Breast epithelium (tissue), 3 donors: Measurements from ENCODE around the gene KLHL6.

Experiments
- POLR2A ChIP-seq: fragments of 450-650 bp; IDR thresholded peaks from one replicate; pipeline ENCODE4 v1.6.1; 2016; ENCODE audit warnings: antibody characterized with exemption, mild to moderate bottlenecking, moderate library complexity
- TF ChIP-seq, protein P1 (sequence below), 3 donors: fragments of 450-650 bp; IDR thresholded peaks; one replicate each; pipeline ENCODE4 v1.5.1; 2016 to 2017; ENCODE audit warnings: antibody characterized with exemption in 3 of 3, mild to moderate bottlenecking in 3 of 3, moderate library complexity in 3 of 3

DNA sequence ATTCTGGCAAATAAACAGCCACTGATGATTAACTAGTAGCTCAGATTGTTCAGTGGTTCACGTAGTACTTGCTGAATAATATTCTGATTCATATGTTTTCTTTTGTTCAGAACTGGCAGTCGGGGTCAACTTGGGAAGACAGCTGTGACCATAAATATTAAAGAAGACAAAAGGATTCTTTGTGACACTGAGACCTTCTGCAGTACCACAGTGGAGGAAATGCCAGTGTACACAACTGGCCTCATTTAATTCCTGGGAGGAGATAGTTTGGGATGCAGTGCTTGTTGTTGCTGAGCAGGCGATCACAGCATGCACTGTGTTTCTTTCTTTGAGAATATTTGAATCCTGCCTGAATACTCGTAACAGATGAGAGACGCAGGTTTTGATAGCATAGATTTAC, 100.4 kb downstream of the KLHL6 start:
- TF ChIP-seq, protein P1, sequence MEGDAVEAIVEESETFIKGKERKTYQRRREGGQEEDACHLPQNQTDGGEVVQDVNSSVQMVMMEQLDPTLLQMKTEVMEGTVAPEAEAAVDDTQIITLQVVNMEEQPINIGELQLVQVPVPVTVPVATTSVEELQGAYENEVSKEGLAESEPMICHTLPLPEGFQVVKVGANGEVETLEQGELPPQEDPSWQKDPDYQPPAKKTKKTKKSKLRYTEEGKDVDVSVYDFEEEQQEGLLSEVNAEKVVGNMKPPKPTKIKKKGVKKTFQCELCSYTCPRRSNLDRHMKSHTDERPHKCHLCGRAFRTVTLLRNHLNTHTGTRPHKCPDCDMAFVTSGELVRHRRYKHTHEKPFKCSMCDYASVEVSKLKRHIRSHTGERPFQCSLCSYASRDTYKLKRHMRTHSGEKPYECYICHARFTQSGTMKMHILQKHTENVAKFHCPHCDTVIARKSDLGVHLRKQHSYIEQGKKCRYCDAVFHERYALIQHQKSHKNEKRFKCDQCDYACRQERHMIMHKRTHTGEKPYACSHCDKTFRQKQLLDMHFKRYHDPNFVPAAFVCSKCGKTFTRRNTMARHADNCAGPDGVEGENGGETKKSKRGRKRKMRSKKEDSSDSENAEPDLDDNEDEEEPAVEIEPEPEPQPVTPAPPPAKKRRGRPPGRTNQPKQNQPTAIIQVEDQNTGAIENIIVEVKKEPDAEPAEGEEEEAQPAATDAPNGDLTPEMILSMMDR (IDR thresholded peaks at IDR 0.05): no peak
- TF ChIP-seq POLR2A: no peak
